CD4-positive, alpha-beta T cell treated with Interleukin-6 at 100 ng/mL for 8 hours (primary cell): ENCODE data around the gene PLCL1.

Experiments used
- DNase-seq: peaks from one replicate; pipeline ENCODE4 v3.0.0-alpha.2; 2020; ENCODE audit warnings: mixed read lengths, low spot score

PLCL1 gene

GRCh38 chr2:198117406-198118041 lies 313.1 kb downstream of the PLCL1 start:
- no peak for DNase-seq

- DNase-seq: peak; percentile 46
Observed at GRCh38 chr2:198127627-198128026, 323.2 kb downstream of the PLCL1 start.

GRCh38 chr2:198129609-198130008 lies 325.2 kb downstream of the PLCL1 start:
- DNase-seq: no peak

- no peak for DNase-seq
Observed at GRCh38 chr2:198134293-198134955, 330.0 kb downstream of the PLCL1 start.

GRCh38 chr2:198135481-198135934 lies 331.1 kb downstream of the PLCL1 start:
- DNase-seq: no peak

- DNase-seq: no peak
Observed at GRCh38 chr2:198136142-198136541, 331.7 kb downstream of the PLCL1 start.

- DNase-seq: no peak
Observed at GRCh38 chr2:198137733-198138132, 333.3 kb downstream of the PLCL1 start.

- no peak for DNase-seq
Observed at GRCh38 chr2:198141726-198142125, 337.3 kb downstream of the PLCL1 start.

- DNase-seq: no peak
Observed at GRCh38 chr2:198143156-198143555, 338.8 kb downstream of the PLCL1 start.

GRCh38 chr2:198143793-198144192 lies 339.4 kb downstream of the PLCL1 start:
- DNase-seq: no peak

- no peak for DNase-seq
Observed at GRCh38 chr2:198144660-198145059, 340.3 kb downstream of the PLCL1 start.

GRCh38 chr2:198146346-198146940 lies 342.1 kb downstream of the PLCL1 start:
- DNase-seq: no peak

- no peak for DNase-seq
Observed at GRCh38 chr2:198157314-198157713, 352.9 kb downstream of the PLCL1 start.

- DNase-seq: no peak
Observed at GRCh38 chr2:198161151-198161550, 356.8 kb downstream of the PLCL1 start.

GRCh38 chr2:198162276-198162675 lies 357.9 kb downstream of the PLCL1 start:
- DNase-seq: no peak

GRCh38 chr2:198164843-198165242 lies 360.4 kb downstream of the PLCL1 start:
- DNase-seq: no peak

GRCh38 chr2:198165289-198165688 lies 360.9 kb downstream of the PLCL1 start:
- no peak for DNase-seq

- no peak for DNase-seq
Observed at GRCh38 chr2:198167346-198167745, 363.0 kb downstream of the PLCL1 start.

- no peak for DNase-seq
Observed at GRCh38 chr2:198168651-198169050, 364.3 kb downstream of the PLCL1 start.

- DNase-seq: no peak
Observed at GRCh38 chr2:198173242-198173641, 368.8 kb downstream of the PLCL1 start.

GRCh38 chr2:198173864-198174263 lies 369.5 kb downstream of the PLCL1 start:
- DNase-seq: no peak

- DNase-seq: no peak
Observed at GRCh38 chr2:198175271-198175670, 370.9 kb downstream of the PLCL1 start.

GRCh38 chr2:198177040-198177439 lies 372.6 kb downstream of the PLCL1 start:
- no peak for DNase-seq
